CD14-positive monocyte (primary cell): ENCODE data around the gene TRIM9. TPM values are rescaled to one million over a fixed set of nuclear protein-coding genes. Genes with fewer than 3 reads are reported as not detected.

Source experiments
- DNase-seq, 3 donors: peaks; one replicate each; pipeline ENCODE4 v3.0.0-alpha.2; 2011 to 2022
- H2AFZ ChIP-seq: 2 replicates; pipeline ENCODE4 v1.6.0; 2012; ENCODE audit warnings: mild to moderate bottlenecking, low read depth, low read length, inconsistent platforms; ENCODE audit not compliant: insufficient read depth, poor library complexity, severe bottlenecking
- H3K27ac ChIP-seq, 2 donors: 1 replicate in 1 of 2; 2 replicates in 1 of 2; pipeline ENCODE4 v1.5.1; 2012 to 2013; ENCODE audit warnings: low read length in 2 of 2, control low read depth in 1 of 2, inconsistent platforms in 1 of 2, low read depth in 1 of 2, mild to moderate bottlenecking in 1 of 2
- H3K27me3 ChIP-seq, 2 donors: one replicate each; pipeline versions ENCODE4 v1.6.0 to v1.6.1; 2011 to 2013; ENCODE audit warnings: low read length in 2 of 2; ENCODE audit not compliant: control insufficient read depth in 2 of 2, insufficient read depth in 2 of 2
- H3K36me3 ChIP-seq, 2 donors: replicated peaks in 1 of 2; 1 replicate in 1 of 2; 2 replicates in 1 of 2; pipeline versions ENCODE4 v1.5.1 to v1.6.1; 2012 to 2013; ENCODE audit warnings: low read length in 2 of 2, control low read depth in 1 of 2, inconsistent platforms in 1 of 2, mild to moderate bottlenecking in 1 of 2; ENCODE audit not compliant: insufficient read depth in 2 of 2, control insufficient read depth in 1 of 2
- H3K4me1 ChIP-seq, 2 donors: 1 replicate in 1 of 2; 2 replicates in 1 of 2; pipeline versions ENCODE4 v1.5.1 to v1.6.1; 2012 to 2013; ENCODE audit warnings: low read length in 2 of 2, control low read depth in 1 of 2, inconsistent platforms in 1 of 2, mild to moderate bottlenecking in 1 of 2, moderate library complexity in 1 of 2; ENCODE audit not compliant: insufficient read depth in 2 of 2, control insufficient read depth in 1 of 2
- H3K4me2 ChIP-seq: replicated peaks from 2 replicates; pipeline ENCODE3; 2012; ENCODE audit warnings: low read length, moderate library complexity, mild to moderate bottlenecking; ENCODE audit not compliant: poor library complexity, severe bottlenecking; ENCODE audit errors: extremely low read depth
- H3K4me3 ChIP-seq, 3 experiments: fragments of 200-600 bp in 1 of 3; sonication (generic) in 1 of 3; replicated peaks in 1 of 3; 1 replicate in 2 of 3; 2 replicates in 1 of 3; pipeline ENCODE4 v1.5.1; 2011 to 2013; ENCODE audit warnings: low read length in 3 of 3, mild to moderate bottlenecking in 3 of 3, control low read depth in 2 of 3, low read depth in 2 of 3, inconsistent platforms in 1 of 3, moderate library complexity in 1 of 3
- H3K79me2 ChIP-seq: 2 replicates; pipeline ENCODE4 v1.6.0; 2012; ENCODE audit warnings: mild to moderate bottlenecking, control low read depth, inconsistent platforms, low read length, moderate library complexity; ENCODE audit not compliant: insufficient read depth
- H3K9ac ChIP-seq: 2 replicates; pipeline ENCODE4 v1.6.0; 2017; ENCODE audit warnings: low read length, mild to moderate bottlenecking; ENCODE audit not compliant: insufficient read depth, poor library complexity, severe bottlenecking
- H3K9me3 ChIP-seq, 2 donors: replicated peaks in 1 of 2; 1 replicate in 1 of 2; 2 replicates in 1 of 2; pipeline versions ENCODE4 v1.5.1 to v1.6.1; 2012 to 2013; ENCODE audit warnings: low read length in 2 of 2, control low read depth in 1 of 2; ENCODE audit not compliant: control insufficient read depth in 1 of 2, insufficient read depth in 1 of 2
- H4K20me1 ChIP-seq: 2 replicates; pipeline ENCODE4 v1.6.0; 2012; ENCODE audit warnings: mild to moderate bottlenecking, low read length, control low read depth, moderate library complexity; ENCODE audit not compliant: insufficient read depth
- H3K27ac Mint-ChIP-seq, 7 donors: one replicate each; pipeline ENCODE4 v1.8.0; 2020; ENCODE audit warnings: mild to moderate bottlenecking in 7 of 7, mixed read lengths in 7 of 7, moderate library complexity in 6 of 7, inconsistent platforms in 2 of 7
- H3K27me3 Mint-ChIP-seq, 3 donors: one replicate each; pipeline ENCODE4 v1.8.0; 2021 to 2022; ENCODE audit warnings: low read depth in 3 of 3, mild to moderate bottlenecking in 3 of 3, mixed read lengths in 3 of 3, moderate library complexity in 3 of 3, inconsistent platforms in 1 of 3
- H3K36me3 Mint-ChIP-seq, 2 donors: one replicate each; pipeline ENCODE4 v1.8.0; 2020; ENCODE audit warnings: mixed read lengths in 2 of 2, inconsistent platforms in 1 of 2, mild to moderate bottlenecking in 1 of 2
- H3K4me1 Mint-ChIP-seq: one replicate; pipeline ENCODE4 v1.8.0; 2020; ENCODE audit warnings: mild to moderate bottlenecking, mixed read lengths
- H3K4me3 Mint-ChIP-seq, 2 donors: one replicate each; pipeline ENCODE4 v1.8.0; 2020; ENCODE audit warnings: mild to moderate bottlenecking in 2 of 2, mixed read lengths in 2 of 2, moderate library complexity in 1 of 2
- H3K9me3 Mint-ChIP-seq, 7 donors: one replicate each; pipeline ENCODE4 v1.8.0; 2020 to 2022; ENCODE audit warnings: mixed read lengths in 7 of 7, mild to moderate bottlenecking in 6 of 7, moderate library complexity in 6 of 7, inconsistent platforms in 2 of 7
- CTCF ChIP-seq: fragments of 200-600 bp; IDR thresholded peaks from one replicate; pipeline ENCODE4 v1.8.0; 2022; ENCODE audit warnings: antibody characterized with exemption, mild to moderate bottlenecking
- WGBS: methylation state at CpG from one replicate; pipeline ENCODE4 v1.1.5; 2013; ENCODE audit warnings: missing lambda C conversion rate; ENCODE audit not compliant: insufficient coverage; 5-methylcytosine and 5-hydroxymethylcytosine counted together
- intact Hi-C, 2 donors: fragments of 100-400 bp; cut with micrococcal nuclease; formaldehyde crosslinking; loops; one replicate each; pipeline versions ENCODE4 v1.15.0 to v1.15.1; 2023
- polyA plus RNA-seq, 3 donors: library from polyadenylated mRNA; depleted of rRNA in 1 of 3; unstranded in 2 of 3; stranded (reverse) in 1 of 3; fragments of 300-500 nt in 2 of 3; fragments of >200 nt in 1 of 3; fragmentation: Illumina TruSeq in 2 of 3; gene quantifications; 1 replicate in 2 of 3; 2 replicates in 1 of 3; pipeline ENCODE4 v1.2.3, GENCODE V29; 2012 to 2021

TRIM9 gene
- polyA plus RNA-seq, 3 donors = 0.01 TPM; not detected in 2

- no peaks in the 10 kb centered on the region for H3K36me3 ChIP-seq
- Mint-ChIP-seq H3K27ac (peak overlapping the region in 1 of 7 donors; percentile 27), H3K9me3 (no peaks in the 10 kb centered on the region), H3K4me1 (no peaks in the 10 kb centered on the region), H3K4me3 (no peak overlapping the region), H3K27me3 (no peaks in the 10 kb centered on the region), H3K36me3 (no peaks in the 10 kb centered on the region)
- WGBS = no CpG with 5 or more reads among the region's 2 CpGs
- H4K20me1 ChIP-seq = no peaks in the 10 kb centered on the region
- H3K9ac ChIP-seq = no peak overlapping the region
- H3K4me3 ChIP-seq = no peak overlapping the region
- H3K27me3 ChIP-seq = no peaks in the 10 kb centered on the region
- no peak overlapping the region for H3K4me2 ChIP-seq
- H2AFZ ChIP-seq = no peak overlapping the region
- H3K79me2 ChIP-seq = no peaks in the 10 kb centered on the region
- H3K9me3 ChIP-seq = no peaks in the 10 kb centered on the region
- H3K4me1 ChIP-seq = no peaks in the 10 kb centered on the region
- no peak for DNase-seq
- TF ChIP-seq CTCF = no peak
- intact Hi-C loops = no loop called here
- H3K27ac ChIP-seq = no peak overlapping the region
Measured at GRCh38 chr14:50984036-50984710, 110.7 kb downstream of the TRIM9 start.

GRCh38 chr14:50979941-50980850, 114.7 kb downstream of the TRIM9 start:
- Histone ChIP-seq H3K36me3 (no peaks in the 10 kb centered on the region), H3K27ac (no peak overlapping the region), H3K4me2 (no peak overlapping the region), H3K27me3 (no peaks in the 10 kb centered on the region), H3K4me3 (no peak overlapping the region), H2AFZ (no peak overlapping the region), H3K4me1 (peaks cover 6 to 7% of the 10 kb centered on the region in 2 donors), H3K9ac (no peak overlapping the region), H4K20me1 (no peaks in the 10 kb centered on the region), H3K9me3 (no peaks in the 10 kb centered on the region), H3K79me2 (no peaks in the 10 kb centered on the region)
- intact Hi-C loops = no loop called here
- Mint-ChIP-seq H3K4me3 (no peak overlapping the region), H3K27ac (no peak overlapping the region), H3K36me3 (no peaks in the 10 kb centered on the region), H3K27me3 (no peaks in the 10 kb centered on the region), H3K4me1 (peaks cover 7% of the 10 kb centered on the region), H3K9me3 (no peaks in the 10 kb centered on the region)
- 100% methylated on average over 1 of the region's 5 CpGs for WGBS
- TF ChIP-seq CTCF = no peak
- no peak for DNase-seq
